ENCODE results near the gene PPAN.

The PPAN gene

GRCh38 chr19:10113964-10114650 lies 7.9 kb downstream of the PPAN start:
- DNase-seq: no peak

DNA sequence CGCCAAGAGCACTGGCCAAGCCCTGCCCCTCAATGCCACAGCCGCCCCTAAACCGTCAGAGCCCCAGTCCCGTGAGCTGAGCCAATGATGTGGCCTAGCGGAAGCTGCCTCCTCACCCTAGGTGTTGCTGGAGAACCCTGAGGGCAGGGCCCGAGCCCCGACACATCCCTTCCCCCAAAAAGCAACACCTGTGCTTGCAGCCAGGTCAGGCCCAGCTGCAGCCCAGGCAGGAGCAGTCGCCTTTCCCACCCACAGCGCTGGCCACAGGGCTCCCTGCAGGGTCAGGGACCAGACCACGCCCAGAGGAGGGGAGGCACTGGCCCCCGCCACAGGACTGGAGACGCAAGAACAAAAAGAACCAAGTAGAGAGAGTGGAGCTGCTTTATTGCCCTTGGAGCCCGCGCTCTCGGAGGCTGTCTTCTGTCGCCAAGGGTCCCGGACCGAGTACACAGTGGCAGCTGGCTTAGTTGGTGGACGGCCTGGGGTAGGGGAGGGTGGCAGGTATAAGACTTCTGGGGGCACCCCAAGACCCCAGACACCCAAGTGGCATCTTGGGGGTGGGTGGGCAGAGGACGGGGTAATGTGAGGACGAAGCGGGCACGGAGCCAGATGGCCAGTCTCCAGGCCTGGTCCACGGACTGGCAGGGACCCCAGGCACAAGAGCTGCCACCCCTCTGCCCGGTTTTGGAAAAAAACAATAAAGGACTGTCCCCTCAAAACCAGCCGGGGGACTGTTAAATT lies 8.7 kb downstream of the PPAN start:
- DNase-seq: no peak

GRCh38 chr19:10115392-10116084 lies 9.4 kb downstream of the PPAN start:
- no peak for DNase-seq

DNA sequence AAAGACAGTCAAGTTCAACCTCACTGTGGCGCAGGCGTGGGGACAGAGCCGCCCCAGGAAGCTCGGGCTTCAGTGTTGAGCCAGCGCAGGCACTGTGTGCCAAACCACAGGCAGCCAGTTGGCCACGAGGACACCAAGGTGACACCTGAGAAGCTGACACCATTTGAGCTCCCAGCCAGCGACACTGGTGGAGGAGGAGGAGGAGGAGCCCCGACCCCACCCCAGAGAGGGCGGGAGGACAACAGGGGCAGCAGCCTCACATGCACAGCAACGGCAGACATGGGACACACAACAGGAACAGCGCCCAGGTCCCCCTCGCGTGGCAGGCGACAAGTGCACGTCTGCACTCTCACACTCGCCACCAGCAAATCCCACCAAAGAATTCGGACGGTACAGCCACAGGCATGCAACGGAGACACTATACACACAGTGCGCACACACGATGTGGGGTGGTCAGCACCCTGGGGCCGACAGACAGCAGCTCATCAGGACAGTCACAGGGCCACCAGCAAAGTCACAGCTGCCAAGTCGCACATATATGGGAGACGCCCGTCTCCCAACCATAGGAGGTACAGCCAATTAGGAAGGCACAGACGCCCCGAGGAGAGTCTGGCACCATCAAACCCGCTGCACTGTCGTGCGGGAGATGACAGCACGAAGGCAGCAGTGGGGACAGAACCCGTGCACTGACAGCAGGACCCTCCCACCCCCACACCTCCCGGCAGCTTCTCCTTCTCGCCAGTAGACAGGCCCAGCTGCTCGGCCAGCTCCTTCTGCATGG lies 10.1 kb downstream of the PPAN start:
- DNase-seq: no peak

- DNase-seq: no peak
Measured at GRCh38 chr19:10116866-10117616, 10.9 kb downstream of the PPAN start.

DNA sequence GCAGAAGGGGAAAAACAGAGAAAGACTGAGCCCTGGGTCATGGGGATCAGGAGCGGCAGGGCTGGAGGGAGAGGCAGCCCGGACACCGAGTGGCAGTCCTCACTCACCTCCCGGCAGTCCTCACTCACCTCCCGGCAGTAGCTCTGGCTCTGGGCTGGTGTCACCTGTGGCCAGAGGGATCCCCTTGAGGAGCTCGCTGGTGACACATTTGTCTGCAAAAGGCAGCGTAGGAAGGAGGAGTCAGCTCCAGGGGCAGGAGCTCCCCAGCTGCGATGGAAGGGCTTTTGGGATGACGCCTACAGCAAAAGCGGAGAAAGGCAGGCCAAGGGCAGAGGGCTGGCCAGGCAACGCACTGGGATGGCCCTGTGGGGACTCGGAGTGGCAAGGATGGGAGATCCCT lies 12.8 kb downstream of the PPAN start:
- DNase-seq: no peak

- DNase-seq: no peak
Measured at GRCh38 chr19:10120538-10121189, 14.5 kb downstream of the PPAN start.

- DNase-seq: no peak
Measured at GRCh38 chr19:10122045-10122444, 15.9 kb downstream of the PPAN start.

- no peak for DNase-seq
Measured at GRCh38 chr19:10124429-10124828, 18.3 kb downstream of the PPAN start.

GRCh38 chr19:10126213-10126639 lies 20.1 kb downstream of the PPAN start:
- no peak for DNase-seq

DNA sequence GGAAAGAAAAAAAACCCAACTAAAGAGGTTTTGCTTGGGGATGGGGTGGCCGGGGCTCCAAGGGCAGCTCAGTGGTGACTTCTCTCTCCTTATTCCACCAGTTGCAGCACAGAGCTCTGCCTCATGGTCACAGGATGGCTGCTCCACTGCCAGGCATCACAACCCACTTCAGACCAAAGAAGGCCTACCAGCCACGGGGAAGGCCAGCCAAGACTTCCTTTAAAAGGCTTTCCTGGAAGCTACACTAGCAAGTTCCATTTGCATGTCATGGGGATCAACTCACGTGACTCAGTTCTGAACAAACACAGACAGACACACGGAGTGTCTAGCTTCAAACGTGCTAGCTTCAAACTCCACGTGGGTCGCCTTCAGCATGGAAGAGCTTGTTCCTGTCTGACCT lies 26.7 kb downstream of the PPAN start:
- DNase-seq: no peak

DNA sequence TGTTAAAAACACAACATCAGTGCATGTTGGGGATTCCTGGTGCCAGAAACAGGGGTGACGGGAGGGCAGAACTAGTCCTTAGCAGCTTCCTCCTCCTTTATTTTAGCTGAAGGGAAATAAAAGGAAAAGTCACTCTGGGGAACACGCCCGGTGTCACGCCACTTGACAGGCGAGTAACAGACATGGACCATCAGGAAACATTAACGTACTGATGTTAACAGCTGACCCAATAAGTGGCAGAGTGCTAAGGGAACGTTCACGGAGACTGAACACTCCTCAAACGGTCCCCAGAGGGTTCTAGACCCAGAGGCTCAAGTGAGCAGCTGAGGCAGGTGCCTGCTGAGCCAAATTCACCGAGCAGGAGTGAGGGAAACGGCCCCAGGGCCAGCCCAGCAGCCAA lies 27.4 kb downstream of the PPAN start:
- no peak for DNase-seq

GRCh38 chr19:10134040-10134439 lies 27.9 kb downstream of the PPAN start:
- no peak for DNase-seq

GRCh38 chr19:10135551-10136334 lies 29.6 kb downstream of the PPAN start:
- no peak for DNase-seq

GRCh38 chr19:10136936-10137335 lies 30.8 kb downstream of the PPAN start:
- DNase-seq: no peak

- DNase-seq: no peak
Measured at GRCh38 chr19:10137751-10138682, 31.9 kb downstream of the PPAN start.

GRCh38 chr19:10138879-10139795 lies 33.0 kb downstream of the PPAN start:
- no peak for DNase-seq

DNA sequence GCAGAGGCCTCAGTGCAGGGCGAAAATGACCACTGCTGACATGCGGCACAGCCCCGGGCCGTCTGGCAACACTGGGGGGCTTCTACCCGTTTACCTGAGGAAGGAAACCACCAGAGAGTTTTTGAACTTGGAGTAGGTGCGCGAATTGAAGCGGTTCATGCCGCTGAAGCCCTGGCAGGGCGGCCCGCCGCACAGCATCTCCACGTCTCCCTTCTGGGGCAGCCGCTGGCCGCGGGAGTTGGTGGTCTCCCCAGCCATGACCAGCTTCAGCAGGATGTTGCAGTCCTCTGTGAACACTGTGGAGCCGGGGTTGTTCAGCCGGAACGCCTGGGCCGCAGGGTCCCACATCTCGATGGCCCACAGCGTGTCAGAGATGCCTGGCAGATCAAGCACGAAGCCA lies 33.8 kb downstream of the PPAN start:
- DNase-seq: no peak

GRCh38 chr19:10141479-10141878 lies 35.3 kb downstream of the PPAN start:
- DNase-seq: no peak

Data from NCI-H1105 treated with DMSO at 0.1 percent for 48 hours (cell line).